Measurements from ENCODE around the gene ST6GALNAC3.

DNA sequence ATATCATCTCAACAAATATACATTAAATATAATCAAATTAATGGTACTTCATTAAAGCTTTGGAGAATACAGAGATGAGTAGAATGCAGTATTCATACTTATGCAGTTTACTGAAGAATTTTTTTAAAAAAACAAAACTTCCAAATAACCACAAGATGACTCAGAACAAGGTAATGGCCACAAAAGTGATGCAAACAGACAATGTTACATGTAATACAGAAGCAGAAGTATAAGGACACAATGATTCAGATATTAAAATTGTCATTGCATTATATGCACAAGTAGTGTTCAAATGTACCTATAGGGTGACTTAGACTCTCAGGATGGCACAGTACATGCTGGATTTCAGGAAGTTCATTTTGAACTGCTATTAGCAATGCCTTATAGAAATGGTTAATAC, 565.5 kb downstream of the ST6GALNAC3 start:
- TF ChIP-seq CTCF (IDR thresholded peaks at IDR 0.05) (no peak), POLR2AphosphoS5 (IDR thresholded peaks at IDR 0.05; ENCODE audit: low read depth, low read length) (no peak), TCF7L2 (IDR thresholded peaks at IDR 0.05; ENCODE audit: low read depth, low read length) (no peak)
